Measurements from ENCODE around the gene OR1E1.
"Not testable (repeated sequence)": the region's sequence is repeated elsewhere in the genome, so short reads cannot be mapped to it uniquely, and the experiment has no call there.

The OR1E1 gene

DNA sequence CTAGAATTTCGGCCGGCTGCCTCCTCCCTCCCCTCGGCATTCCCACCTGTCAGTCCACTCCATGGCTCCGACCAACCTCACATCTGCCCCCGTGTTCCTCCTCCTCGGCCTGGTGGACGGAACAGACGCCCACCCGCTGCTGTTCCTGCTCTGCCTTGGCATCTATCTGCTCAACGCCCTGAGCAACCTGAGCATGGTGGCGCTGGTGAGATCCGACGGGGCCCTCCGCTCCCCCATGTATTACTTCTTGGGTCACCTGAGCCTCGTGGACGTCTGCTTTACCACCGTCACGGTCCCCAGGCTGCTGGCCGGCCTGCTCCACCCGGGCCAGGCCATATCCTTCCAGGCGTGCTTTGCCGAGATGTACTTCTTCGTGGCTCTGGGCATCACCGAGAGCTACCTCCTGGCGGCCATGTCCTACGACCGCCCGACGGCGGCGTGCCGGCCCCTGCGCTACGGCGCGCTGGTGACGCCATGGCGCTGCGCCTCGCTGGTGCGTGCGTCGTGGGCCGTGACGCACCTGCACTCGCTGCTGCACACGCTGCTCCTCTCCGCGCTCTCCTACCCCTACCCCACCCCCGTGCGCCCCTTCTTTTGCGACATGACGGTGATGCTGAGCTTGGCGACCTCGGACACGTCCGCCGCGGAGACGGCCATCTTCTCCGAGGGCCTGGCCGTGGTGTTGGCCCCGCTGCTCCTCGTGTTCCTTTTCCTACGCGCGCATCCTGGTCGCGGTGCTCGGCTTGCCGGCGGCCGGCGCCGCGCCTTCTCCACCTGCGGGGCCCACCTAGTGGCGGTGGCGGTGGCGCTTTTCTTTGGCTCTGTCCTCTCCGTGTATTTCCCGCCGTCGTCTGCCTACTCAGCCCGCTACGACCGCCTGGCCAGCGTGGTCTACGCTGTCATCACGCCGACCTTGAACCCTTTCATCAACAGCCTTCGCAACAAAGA is 12.1 kb downstream of the OR1E1 start, which contains the start of gene OR3A2:
TSS of gene OR3A2 (minus strand) at position 440 of the 948 bp plus-strand sequence.
- no peaks in the 10 kb centered on the region for H3K9me3 Mint-ChIP-seq
- peak within 1 kb of the TSS; percentile 76 for H3K4me3 Mint-ChIP-seq
- no peaks in the 10 kb centered on the region for H3K36me3 Mint-ChIP-seq
- H3K27ac Mint-ChIP-seq = peak within 1 kb of the TSS; percentile 33
- DNase-seq (ENCODE audit: low spot score in 2 of 2) = peak in 1 of 2 donors; percentile 14
- ATAC-seq = peak; percentile 97
- no peaks in the 10 kb centered on the region for H3K4me1 Mint-ChIP-seq

DNA sequence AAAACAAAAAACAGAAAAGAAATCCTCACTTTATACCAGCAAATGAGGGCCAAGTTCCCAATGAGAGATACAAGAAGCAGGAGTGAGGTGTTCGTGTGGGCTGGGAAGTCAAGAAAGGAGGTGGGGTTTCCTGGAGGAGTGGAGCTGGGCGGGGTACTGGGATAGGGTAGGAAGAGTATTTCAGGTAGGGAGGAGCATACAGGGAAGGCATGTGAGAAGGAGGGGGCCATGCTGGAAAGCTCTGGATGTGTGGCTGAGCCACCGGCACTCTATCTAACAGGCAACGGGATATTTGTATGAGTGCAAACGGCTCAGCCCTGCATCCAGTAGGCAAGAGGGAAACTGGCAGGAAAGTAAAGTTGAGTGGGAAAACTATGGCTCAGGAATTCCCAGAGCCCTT is 16.3 kb downstream of the OR1E1 start:
- Mint-ChIP-seq H3K4me1 (no peaks in the 10 kb centered on the region), H3K4me3 (no peak overlapping the region), H3K36me3 (no peaks in the 10 kb centered on the region), H3K9me3 (no peaks in the 10 kb centered on the region), H3K27ac (no peak overlapping the region)
- no peak for DNase-seq (ENCODE audit: low spot score in 2 of 2)
- no peak for ATAC-seq

DNA sequence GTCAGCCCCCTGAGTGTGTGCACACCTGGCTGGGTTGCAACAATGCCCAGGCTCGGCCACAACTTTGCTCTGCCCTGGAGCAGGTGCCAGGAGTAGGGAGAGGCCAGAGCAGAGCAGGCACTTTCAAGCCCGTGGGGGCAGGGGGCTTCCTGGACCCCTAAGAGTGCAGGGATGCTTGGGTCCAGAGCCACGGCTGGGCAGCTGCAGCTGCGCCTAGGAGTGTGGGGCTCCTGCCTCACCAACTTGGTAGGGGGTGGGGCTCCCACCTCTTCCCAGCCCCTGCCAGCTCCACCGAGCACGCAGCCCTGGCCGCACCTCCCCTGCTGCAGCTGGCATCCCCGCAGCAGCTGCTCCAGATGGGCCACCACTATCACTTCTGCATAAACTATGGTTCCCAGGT is 19.9 kb downstream of the OR1E1 start:
- H3K4me1 Mint-ChIP-seq = no peaks in the 10 kb centered on the region
- DNase-seq (ENCODE audit: low spot score in 2 of 2) (no peak), ATAC-seq (no peak)
- peaks cover 6% of the 10 kb centered on the region for H3K36me3 Mint-ChIP-seq
- H3K9me3 Mint-ChIP-seq = no peaks in the 10 kb centered on the region
- H3K27ac Mint-ChIP-seq = no peak overlapping the region
- no peak overlapping the region for H3K4me3 Mint-ChIP-seq

DNA sequence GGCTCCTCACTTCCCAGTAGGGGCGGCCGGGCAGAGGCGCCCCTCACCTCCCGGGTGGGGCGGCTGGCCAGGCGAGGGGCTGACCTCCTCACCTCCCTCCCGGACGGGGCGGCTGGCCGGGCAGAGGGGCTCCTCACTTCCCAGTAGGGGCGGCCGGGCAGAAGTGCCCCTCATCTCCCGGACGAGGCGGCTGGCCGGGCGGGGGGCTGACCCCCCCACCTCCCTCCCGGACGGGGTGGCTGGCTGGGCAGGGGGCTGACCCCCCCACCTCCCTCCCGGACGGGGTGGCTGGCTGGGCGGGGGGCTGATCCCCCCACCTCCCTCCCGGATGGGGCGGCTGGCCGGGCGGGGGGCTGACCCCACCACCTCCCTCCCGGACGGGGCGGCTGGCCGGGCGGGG is 27.0 kb downstream of the OR1E1 start:
- H3K4me1 Mint-ChIP-seq; H3K27ac Mint-ChIP-seq; H3K9me3 Mint-ChIP-seq; H3K4me3 Mint-ChIP-seq; ATAC-seq; DNase-seq (ENCODE audit: low spot score in 2 of 2); H3K36me3 Mint-ChIP-seq: not testable (repeated sequence)

Measured in stimulated activated effector memory CD8-positive, alpha-beta T cell treated with anti-CD3 and anti-CD28 coated beads, Interleukin-12 subunit alpha, Interleukin-12 subunit beta, amount 100 ng/mL, for 72 hours (primary cell).